ENCODE results near the gene ZNF292. TPM values are rescaled to one million over a fixed set of nuclear protein-coding genes. Genes with fewer than 3 reads are reported as not detected.

The ZNF292 gene
- total RNA-seq, 4 donors from 2014 or later: 62.5 to 74.7 (median 69.3) TPM

DNA sequence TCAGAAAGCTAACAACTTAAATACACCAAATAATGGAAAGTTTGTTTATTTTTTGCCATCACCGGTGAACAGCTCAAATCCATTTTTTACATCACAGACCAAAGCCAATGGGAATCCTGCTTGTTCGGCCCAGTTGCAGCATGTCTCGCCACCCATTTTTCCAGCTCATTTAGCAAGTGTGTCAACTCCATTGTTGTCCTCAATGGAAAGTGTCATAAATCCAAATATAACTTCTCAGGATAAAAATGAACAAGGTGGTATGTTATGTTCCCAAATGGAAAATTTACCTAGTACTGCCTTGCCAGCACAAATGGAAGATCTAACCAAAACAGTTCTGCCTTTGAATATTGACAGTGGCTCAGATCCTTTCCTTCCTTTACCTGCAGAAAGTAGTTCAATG, 101.7 kb downstream of the ZNF292 start:
- TF ChIP-seq POLR2A (IDR thresholded peaks at IDR 0.05): no peak
- TF ChIP-seq, protein P1, sequence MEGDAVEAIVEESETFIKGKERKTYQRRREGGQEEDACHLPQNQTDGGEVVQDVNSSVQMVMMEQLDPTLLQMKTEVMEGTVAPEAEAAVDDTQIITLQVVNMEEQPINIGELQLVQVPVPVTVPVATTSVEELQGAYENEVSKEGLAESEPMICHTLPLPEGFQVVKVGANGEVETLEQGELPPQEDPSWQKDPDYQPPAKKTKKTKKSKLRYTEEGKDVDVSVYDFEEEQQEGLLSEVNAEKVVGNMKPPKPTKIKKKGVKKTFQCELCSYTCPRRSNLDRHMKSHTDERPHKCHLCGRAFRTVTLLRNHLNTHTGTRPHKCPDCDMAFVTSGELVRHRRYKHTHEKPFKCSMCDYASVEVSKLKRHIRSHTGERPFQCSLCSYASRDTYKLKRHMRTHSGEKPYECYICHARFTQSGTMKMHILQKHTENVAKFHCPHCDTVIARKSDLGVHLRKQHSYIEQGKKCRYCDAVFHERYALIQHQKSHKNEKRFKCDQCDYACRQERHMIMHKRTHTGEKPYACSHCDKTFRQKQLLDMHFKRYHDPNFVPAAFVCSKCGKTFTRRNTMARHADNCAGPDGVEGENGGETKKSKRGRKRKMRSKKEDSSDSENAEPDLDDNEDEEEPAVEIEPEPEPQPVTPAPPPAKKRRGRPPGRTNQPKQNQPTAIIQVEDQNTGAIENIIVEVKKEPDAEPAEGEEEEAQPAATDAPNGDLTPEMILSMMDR (IDR thresholded peaks at IDR 0.05): no peak
- Histone ChIP-seq H3K4me3 (no peak overlapping the region), H3K4me1 (no peaks in the 10 kb centered on the region), H3K36me3 (peaks cover 0 to 62% (median 3%) of the 10 kb centered on the region in 3 donors), H3K9me3 (no peaks in the 10 kb centered on the region), H3K27ac (no peak overlapping the region), H3K27me3 (no peaks in the 10 kb centered on the region)
- DNase-seq: no peak

DNA sequence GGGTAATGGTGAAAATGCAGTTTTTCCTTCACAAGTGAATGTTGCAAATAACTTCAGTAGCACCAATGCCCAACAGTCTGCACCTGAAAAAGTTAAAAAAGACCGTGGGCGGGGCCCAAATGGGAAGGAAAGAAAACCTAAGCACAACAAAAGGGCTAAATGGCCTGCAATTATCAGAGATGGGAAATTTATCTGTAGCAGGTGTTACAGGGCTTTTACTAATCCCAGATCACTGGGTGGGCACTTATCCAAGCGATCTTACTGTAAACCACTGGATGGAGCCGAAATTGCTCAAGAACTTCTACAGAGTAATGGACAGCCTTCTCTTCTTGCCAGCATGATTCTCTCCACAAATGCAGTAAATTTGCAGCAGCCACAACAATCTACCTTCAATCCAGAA, 102.2 kb downstream of the ZNF292 start:
- Histone ChIP-seq H3K4me3 (no peak overlapping the region), H3K27ac (no peak overlapping the region), H3K36me3 (peaks cover 0 to 61% (median 3%) of the 10 kb centered on the region in 3 donors), H3K9me3 (no peaks in the 10 kb centered on the region), H3K27me3 (no peaks in the 10 kb centered on the region), H3K4me1 (no peaks in the 10 kb centered on the region)
- TF ChIP-seq, protein P1 (IDR thresholded peaks at IDR 0.05): no peak
- TF ChIP-seq POLR2A (IDR thresholded peaks at IDR 0.05): no peak
- no peak for DNase-seq

DNA sequence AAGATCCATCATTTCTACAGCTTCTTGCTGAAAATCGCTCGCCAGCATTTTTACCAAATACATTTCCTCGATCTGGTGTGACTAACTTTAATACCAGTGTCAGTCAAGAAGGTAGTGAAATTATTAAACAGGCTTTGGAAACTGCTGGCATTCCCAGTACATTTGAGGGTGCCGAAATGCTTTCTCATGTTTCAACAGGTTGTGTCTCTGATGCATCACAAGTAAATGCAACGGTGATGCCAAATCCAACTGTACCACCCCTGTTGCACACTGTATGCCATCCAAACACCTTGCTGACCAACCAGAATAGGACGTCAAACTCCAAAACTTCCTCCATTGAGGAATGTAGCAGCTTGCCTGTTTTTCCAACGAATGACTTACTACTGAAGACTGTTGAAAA, 102.6 kb downstream of the ZNF292 start:
- TF ChIP-seq POLR2A (IDR thresholded peaks at IDR 0.05): no peak
- TF ChIP-seq, protein P1 (IDR thresholded peaks at IDR 0.05): no peak
- Histone ChIP-seq H3K9me3 (no peaks in the 10 kb centered on the region), H3K36me3 (peaks cover 0 to 57% (median 3%) of the 10 kb centered on the region in 3 donors), H3K4me3 (no peak overlapping the region), H3K27ac (no peak overlapping the region), H3K4me1 (no peaks in the 10 kb centered on the region), H3K27me3 (no peaks in the 10 kb centered on the region)
- DNase-seq: no peak

DNA sequence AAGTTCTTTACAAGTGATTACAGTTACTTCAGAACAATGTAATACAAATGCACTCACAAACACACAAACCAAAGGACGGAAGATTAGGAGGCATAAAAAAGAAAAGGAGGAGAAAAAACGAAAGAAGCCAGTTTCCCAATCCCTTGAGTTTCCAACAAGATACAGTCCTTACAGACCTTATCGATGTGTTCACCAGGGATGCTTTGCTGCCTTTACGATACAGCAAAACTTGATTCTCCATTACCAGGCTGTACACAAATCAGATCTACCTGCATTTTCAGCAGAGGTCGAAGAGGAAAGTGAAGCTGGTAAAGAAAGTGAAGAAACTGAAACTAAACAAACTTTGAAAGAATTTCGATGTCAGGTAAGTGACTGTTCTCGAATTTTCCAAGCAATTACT, 104.4 kb downstream of the ZNF292 start:
- no peaks in the 10 kb centered on the region for H3K27me3 ChIP-seq
- peaks cover 0 to 39% (median 3%) of the 10 kb centered on the region in 3 donors for H3K36me3 ChIP-seq
- TF ChIP-seq POLR2A (IDR thresholded peaks at IDR 0.05): no peak
- TF ChIP-seq, protein P1 (IDR thresholded peaks at IDR 0.05): no peak
- DNase-seq: no peak
- no peak overlapping the region for H3K4me3 ChIP-seq
- no peaks in the 10 kb centered on the region for H3K4me1 ChIP-seq
- no peaks in the 10 kb centered on the region for H3K9me3 ChIP-seq
- H3K27ac ChIP-seq: no peak overlapping the region

DNA sequence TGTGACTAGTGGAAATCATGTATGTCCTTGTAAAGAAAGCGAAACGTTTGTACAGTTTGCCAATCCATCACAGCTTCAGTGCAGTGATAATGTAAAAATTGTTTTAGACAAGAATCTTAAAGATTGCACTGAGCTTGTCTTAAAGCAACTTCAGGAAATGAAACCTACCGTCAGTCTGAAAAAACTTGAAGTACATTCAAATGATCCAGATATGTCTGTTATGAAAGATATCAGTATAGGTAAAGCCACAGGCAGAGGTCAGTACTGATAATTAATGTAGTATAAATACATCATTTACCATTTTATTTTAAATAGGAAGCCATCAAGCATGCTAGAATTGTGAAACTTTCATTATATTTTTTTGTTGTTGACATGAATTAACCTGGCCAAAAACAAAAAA, 106.2 kb downstream of the ZNF292 start:
- Histone ChIP-seq H3K27me3 (no peaks in the 10 kb centered on the region), H3K4me1 (no peaks in the 10 kb centered on the region), H3K9me3 (no peaks in the 10 kb centered on the region), H3K4me3 (no peak overlapping the region), H3K27ac (no peak overlapping the region), H3K36me3 (peaks cover 0 to 22% (median 0%) of the 10 kb centered on the region in 3 donors)
- TF ChIP-seq, protein P1 (IDR thresholded peaks at IDR 0.05): no peak
- no peak for TF ChIP-seq POLR2A (IDR thresholded peaks at IDR 0.05)
- no peak for DNase-seq

DNA sequence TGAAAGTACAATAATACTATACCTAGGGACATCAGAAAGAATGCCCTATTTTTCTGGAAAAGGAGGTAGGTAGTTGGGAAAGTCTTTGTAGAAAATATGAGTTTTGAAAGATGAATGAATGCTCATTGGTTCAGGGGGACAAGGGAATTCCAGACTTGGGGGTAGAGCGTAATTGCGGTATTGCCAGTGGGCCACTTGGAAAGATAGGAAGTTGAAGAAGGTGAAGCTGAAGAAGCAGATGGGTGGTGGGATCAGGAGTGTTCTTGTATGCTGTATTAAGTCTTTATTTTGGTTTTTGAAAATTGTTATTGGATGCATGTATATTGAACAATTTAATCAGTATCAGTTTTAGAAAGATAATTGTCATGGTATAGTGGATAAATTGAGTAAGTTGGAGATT, 109.1 kb downstream of the ZNF292 start:
- DNase-seq: no peak
- TF ChIP-seq, protein P1 (IDR thresholded peaks at IDR 0.05): no peak
- no peak overlapping the region for H3K27ac ChIP-seq
- no peaks in the 10 kb centered on the region for H3K9me3 ChIP-seq
- no peaks in the 10 kb centered on the region for H3K4me1 ChIP-seq
- H3K27me3 ChIP-seq: no peaks in the 10 kb centered on the region
- no peak overlapping the region for H3K4me3 ChIP-seq
- H3K36me3 ChIP-seq: no peaks in the 10 kb centered on the region

Measured in Peyer's patch (tissue), 4 donors.